ACC112 (cell line): ENCODE measurements around the gene PSMC5.

ENCODE experiments used
- H2AFZ ChIP-seq: fragments of 200-600 bp; sonication (generic); one replicate; pipeline ENCODE4 v1.6.0; 2017; ENCODE audit warnings: antibody characterized with exemption, low read length; ENCODE audit not compliant: unreplicated experiment
- H3K27ac ChIP-seq: fragments of 200-600 bp; sonication (generic); 2 replicates; pipeline ENCODE4 v1.5.1; 2014; ENCODE audit warnings: low read depth, mild to moderate bottlenecking, antibody characterized with exemption, low read length, moderate library complexity
- H3K27me3 ChIP-seq: fragments of 200-600 bp; sonication (generic); 2 replicates; pipeline ENCODE4 v1.6.1; 2014; ENCODE audit warnings: mild to moderate bottlenecking, antibody characterized with exemption, low read length, moderate library complexity, mixed read lengths; ENCODE audit not compliant: insufficient read depth
- H3K36me3 ChIP-seq: fragments of 200-600 bp; sonication (generic); 2 replicates; pipeline ENCODE4 v1.6.1; 2016; ENCODE audit warnings: mild to moderate bottlenecking, antibody characterized with exemption, low read length, moderate library complexity, mixed read lengths; ENCODE audit not compliant: insufficient read depth
- H3K4me1 ChIP-seq: fragments of 200-600 bp; sonication (generic); one replicate; pipeline ENCODE4 v1.6.1; 2016; ENCODE audit warnings: low read length, mixed read lengths; ENCODE audit not compliant: insufficient read depth, unreplicated experiment, control insufficient read depth
- H3K4me3 ChIP-seq: fragments of 200-600 bp; sonication (generic); 2 replicates; pipeline ENCODE4 v1.5.1; 2014; ENCODE audit warnings: mild to moderate bottlenecking, low read depth, low read length
- H3K79me2 ChIP-seq: fragments of 200-600 bp; sonication (generic); one replicate; pipeline ENCODE4 v1.6.0; 2016; ENCODE audit warnings: low read length; ENCODE audit not compliant: control insufficient read depth, unreplicated experiment, insufficient read depth

Gene PSMC5

DNA sequence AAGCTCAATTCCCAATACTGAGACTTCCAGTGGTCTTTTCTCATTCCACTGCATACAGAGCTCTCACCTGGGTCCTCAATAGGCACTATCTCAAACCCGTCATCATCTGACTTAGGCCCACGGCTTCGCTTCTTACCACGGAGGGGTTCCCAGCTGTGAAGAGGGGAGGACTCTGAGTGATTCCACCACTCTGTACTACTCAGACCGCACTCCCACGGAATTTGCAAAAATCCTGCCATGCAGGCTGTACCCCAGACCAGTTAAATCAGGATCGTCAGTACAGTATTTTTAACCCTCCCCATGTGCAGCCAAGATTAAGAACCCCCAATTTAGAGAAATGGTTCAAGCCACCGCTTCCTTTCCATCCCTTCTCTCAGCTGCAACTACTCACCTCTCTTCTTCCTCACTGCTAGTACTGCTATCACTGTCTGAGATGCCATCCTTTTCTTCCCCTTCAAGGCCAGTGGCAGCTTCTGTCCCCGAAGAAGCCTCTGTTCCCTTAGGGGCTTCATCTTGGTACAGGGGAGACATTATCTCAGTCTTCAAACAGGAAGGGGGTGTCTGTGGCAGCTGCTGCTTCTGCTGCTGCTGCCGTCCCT is 6.2 kb upstream of the PSMC5 start:
- Histone ChIP-seq H3K36me3 (peaks cover 70% of the 10 kb centered on the region), H3K27me3 (no peaks in the 10 kb centered on the region), H2AFZ (no peak overlapping the region), H3K79me2 (peaks cover 23% of the 10 kb centered on the region), H3K4me3 (no peak overlapping the region), H3K27ac (no peak overlapping the region), H3K4me1 (peaks cover 8% of the 10 kb centered on the region)

DNA sequence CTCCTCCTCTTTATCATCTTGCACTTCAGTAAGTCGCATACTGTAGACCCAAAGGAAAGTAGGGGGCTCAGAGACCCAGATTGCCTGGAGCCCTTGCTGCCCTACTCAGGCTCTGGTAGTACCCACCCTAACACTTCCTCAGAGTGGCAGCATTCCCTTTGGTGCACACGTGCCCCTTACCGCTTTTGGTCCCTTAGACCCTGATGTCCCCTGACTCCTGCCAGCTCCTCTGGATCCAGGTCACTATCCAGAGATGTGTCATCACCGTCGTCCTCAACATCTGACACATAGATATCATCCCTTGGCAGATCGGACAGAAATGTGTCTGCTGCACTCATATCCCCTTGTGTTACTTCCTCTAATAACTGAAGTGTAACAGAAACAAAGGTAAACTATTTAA is 5.4 kb upstream of the PSMC5 start:
- peaks cover 8% of the 10 kb centered on the region for H3K4me1 ChIP-seq
- peaks cover 29% of the 10 kb centered on the region for H3K79me2 ChIP-seq
- no peak overlapping the region for H3K27ac ChIP-seq
- H3K4me3 ChIP-seq: no peak overlapping the region
- no peak overlapping the region for H2AFZ ChIP-seq
- peaks cover 63% of the 10 kb centered on the region for H3K36me3 ChIP-seq
- H3K27me3 ChIP-seq: no peaks in the 10 kb centered on the region

- Histone ChIP-seq H2AFZ (no peak overlapping the region), H3K27me3 (no peaks in the 10 kb centered on the region), H3K27ac (no peak overlapping the region), H3K4me3 (no peak overlapping the region), H3K79me2 (peaks cover 27% of the 10 kb centered on the region), H3K4me1 (peaks cover 8% of the 10 kb centered on the region), H3K36me3 (peaks cover 55% of the 10 kb centered on the region)
Measured at GRCh38 chr17:63822537-63822936, 4.7 kb upstream of the PSMC5 start.

DNA sequence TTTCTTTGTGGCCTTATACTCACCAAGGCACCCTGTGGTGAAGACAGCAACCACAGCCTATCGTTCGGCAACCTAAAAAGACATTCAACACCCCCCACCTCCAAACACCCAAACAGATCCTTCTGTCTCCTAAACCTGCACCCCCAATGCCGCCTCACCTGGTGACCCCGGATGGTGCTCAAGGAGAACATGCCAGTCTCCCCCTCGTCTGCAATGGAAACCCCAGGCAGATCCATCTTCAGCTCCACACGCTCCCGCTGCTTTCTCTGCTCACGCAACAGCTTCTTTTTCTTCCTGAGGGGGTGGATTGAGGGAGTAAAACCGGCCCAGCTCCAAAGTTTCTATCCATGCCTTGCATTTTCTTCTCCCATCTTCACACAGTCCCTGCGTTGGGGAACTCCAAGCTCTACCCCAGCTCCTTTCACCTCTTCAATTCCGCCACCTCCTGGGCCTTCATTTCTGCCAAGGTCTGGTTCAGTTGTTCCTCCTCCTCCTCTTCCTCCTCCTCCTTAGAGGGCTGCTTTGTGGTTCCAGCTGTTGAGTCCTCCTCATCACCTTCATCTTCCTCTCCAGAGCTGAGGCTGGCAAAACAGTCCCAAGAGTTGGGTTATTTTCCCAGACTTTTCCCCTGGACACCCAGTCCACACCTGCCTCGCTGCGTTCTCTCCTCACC is 3.4 kb upstream of the PSMC5 start:
- H3K27ac ChIP-seq: no peak overlapping the region
- no peaks in the 10 kb centered on the region for H3K27me3 ChIP-seq
- no peak overlapping the region for H2AFZ ChIP-seq
- H3K36me3 ChIP-seq: peaks cover 46% of the 10 kb centered on the region
- H3K4me3 ChIP-seq: no peak overlapping the region
- H3K79me2 ChIP-seq: peaks cover 37% of the 10 kb centered on the region
- H3K4me1 ChIP-seq: peaks cover 15% of the 10 kb centered on the region

GRCh38 chr17:63824362-63824761 is 2.9 kb upstream of the PSMC5 start:
- H3K79me2 ChIP-seq: peaks cover 43% of the 10 kb centered on the region
- no peak overlapping the region for H2AFZ ChIP-seq
- no peaks in the 10 kb centered on the region for H3K27me3 ChIP-seq
- peaks cover 19% of the 10 kb centered on the region for H3K4me1 ChIP-seq
- no peak overlapping the region for H3K27ac ChIP-seq
- H3K36me3 ChIP-seq: peaks cover 47% of the 10 kb centered on the region
- H3K4me3 ChIP-seq: no peak overlapping the region

GRCh38 chr17:63826468-63827001 is 696 bp upstream of the PSMC5 start:
- peaks cover 51% of the 10 kb centered on the region for H3K79me2 ChIP-seq
- no peak overlapping the region for H2AFZ ChIP-seq
- no peaks in the 10 kb centered on the region for H3K27me3 ChIP-seq
- peak overlapping the region; percentile 90 for H3K4me3 ChIP-seq
- H3K4me1 ChIP-seq: peaks cover 19% of the 10 kb centered on the region
- peaks cover 48% of the 10 kb centered on the region for H3K36me3 ChIP-seq
- H3K27ac ChIP-seq: peak overlapping the region; percentile 96

DNA sequence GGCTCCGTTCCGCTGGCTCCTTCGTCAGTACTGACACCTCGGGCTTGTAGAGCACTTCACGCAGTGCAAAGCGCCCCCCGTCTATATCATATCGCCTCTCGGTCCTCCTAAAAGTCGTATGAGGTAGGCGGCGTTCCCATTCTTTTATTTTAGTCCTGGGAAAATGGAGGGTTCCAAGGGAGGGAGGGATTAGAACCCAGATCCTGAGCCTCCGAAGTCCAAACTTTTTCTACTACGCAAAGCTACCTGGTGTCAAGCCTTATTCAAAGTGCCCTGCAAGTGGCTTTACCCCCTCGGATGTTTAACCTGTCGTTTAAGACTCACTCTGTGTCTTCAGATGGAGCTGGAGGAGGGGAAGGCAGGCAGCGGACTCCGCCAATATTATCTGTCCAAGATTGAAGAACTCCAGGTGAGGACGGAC is 580 bp downstream of the PSMC5 start:
- Histone ChIP-seq H3K27me3 (no peaks in the 10 kb centered on the region), H3K79me2 (peaks cover 49% of the 10 kb centered on the region), H3K4me3 (peak overlapping the region; percentile 90), H2AFZ (peak overlapping the region; percentile 6), H3K36me3 (peaks cover 42% of the 10 kb centered on the region), H3K27ac (peak overlapping the region; percentile 96), H3K4me1 (peaks cover 19% of the 10 kb centered on the region)

DNA sequence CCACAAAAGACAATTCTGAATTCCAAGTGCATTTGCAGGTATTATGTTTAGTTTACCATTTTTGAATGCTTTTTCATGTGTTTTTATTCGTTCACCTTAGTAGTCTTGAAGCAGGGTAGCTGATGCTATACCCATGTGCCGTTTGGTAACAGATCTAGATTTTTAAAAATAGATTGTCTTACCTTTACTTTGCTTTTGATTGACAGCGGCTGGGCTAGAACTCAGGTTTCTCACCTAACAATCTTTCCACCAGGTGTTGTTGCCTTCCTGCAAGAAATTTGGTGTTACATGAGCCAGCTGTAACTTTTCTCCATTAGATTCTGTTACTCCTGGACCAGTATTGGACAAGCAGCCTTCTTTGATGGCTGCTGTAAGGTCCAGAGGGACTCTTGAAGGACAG is 1.7 kb downstream of the PSMC5 start:
- Histone ChIP-seq H3K27me3 (no peaks in the 10 kb centered on the region), H2AFZ (no peak overlapping the region), H3K4me3 (peak overlapping the region; percentile 90), H3K79me2 (peaks cover 49% of the 10 kb centered on the region), H3K4me1 (peaks cover 19% of the 10 kb centered on the region), H3K27ac (no peak overlapping the region), H3K36me3 (peaks cover 36% of the 10 kb centered on the region)

DNA sequence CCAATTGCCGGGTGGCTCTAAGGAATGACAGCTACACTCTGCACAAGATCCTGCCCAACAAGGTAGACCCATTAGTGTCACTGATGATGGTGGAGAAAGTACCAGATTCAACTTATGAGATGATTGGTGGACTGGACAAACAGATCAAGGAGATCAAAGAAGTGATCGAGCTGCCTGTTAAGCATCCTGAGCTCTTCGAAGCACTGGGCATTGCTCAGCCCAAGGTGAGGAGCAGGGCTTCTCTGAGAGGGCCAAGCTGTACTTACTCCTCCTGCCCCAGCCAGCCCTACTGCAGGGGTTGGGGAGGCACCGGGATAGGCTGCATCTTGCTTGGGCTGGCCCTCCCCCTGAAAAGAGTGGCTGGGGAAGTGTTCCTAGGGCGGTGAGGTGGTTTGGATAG is 3.0 kb downstream of the PSMC5 start:
- no peak overlapping the region for H3K27ac ChIP-seq
- H3K4me3 ChIP-seq: no peak overlapping the region
- peaks cover 40% of the 10 kb centered on the region for H3K79me2 ChIP-seq

DNA sequence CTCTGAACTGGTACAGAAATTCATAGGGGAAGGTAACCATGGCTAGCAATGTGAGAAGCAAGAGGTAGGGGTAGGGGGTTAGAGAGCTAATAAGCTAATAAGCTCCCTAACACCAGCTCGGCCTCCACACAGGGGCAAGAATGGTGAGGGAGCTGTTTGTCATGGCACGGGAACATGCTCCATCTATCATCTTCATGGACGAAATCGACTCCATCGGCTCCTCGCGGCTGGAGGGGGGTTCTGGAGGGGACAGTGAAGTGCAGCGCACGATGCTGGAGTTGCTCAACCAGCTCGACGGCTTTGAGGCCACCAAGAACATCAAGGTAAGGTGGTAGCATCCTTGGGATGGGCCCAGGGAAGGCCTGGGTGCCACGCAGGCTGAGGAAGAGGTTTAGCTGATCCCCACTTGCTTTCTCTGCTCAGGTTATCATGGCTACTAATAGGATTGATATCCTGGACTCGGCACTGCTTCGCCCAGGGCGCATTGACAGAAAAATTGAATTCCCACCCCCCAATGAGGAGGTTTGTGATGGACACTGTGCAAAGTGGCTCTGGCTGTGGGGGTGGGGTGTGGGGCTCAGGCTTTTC is 3.8 kb downstream of the PSMC5 start:
- Histone ChIP-seq H3K4me1 (peaks cover 12% of the 10 kb centered on the region), H3K79me2 (peaks cover 33% of the 10 kb centered on the region), H2AFZ (no peak overlapping the region), H3K4me3 (no peak overlapping the region), H3K36me3 (peaks cover 25% of the 10 kb centered on the region; the same call in 1 of the 2 replicates), H3K27ac (no peak overlapping the region), H3K27me3 (no peaks in the 10 kb centered on the region)

More for the DNA sequence above, 3.0 kb downstream of the PSMC5 start:
- Histone ChIP-seq H3K36me3 (peaks cover 28% of the 10 kb centered on the region), H2AFZ (no peak overlapping the region), H3K27me3 (no peaks in the 10 kb centered on the region), H3K4me1 (peaks cover 19% of the 10 kb centered on the region)
